IMR-90 (cell line): ENCODE results near the gene NPTX2. TPM values are rescaled to one million over a fixed set of nuclear protein-coding genes. Genes with fewer than 3 reads are reported as not detected.

ENCODE experiments used
- ATAC-seq: fragments of 200-7000 bp; cut with Tn5 transposase; 2 replicates; pipeline ENCODE4 v1.9.1; 2020; ENCODE audit warnings: low read depth, mild to moderate bottlenecking, moderate library complexity
- BruUV-seq: library from RNA; stranded (reverse); fragments of 400-500 nt; replicated peaks from 2 replicates; lab custom pipeline; 2021; lab: Mats Ljungman, UMichigan
- CTCF ChIA-PET: fragments of 300-600 bp; formaldehyde crosslinking; extraction: SDS; loops from one replicate; lab custom pipeline; 2021; ENCODE audit warnings: antibody characterized with exemption; lab: Yijun Ruan, JAX
- POLR2A ChIA-PET: fragments of 300-600 bp; sonication (Branson Sonifier 250); formaldehyde crosslinking; loops from one replicate; lab custom pipeline; 2022; ENCODE audit warnings: antibody characterized with exemption; ENCODE audit not compliant: unreplicated experiment; lab: Charles Lee
- DNase-seq: peaks from one replicate; pipeline ENCODE4 v3.0.0; 2013
- H2AFZ ChIP-seq: replicated peaks from 2 replicates; pipeline ENCODE3; 2013; ENCODE audit warnings: low read length, mild to moderate bottlenecking; ENCODE audit not compliant: poor library complexity
- H2AK5ac ChIP-seq: 2 replicates; pipeline ENCODE4 v1.6.1; 2013; ENCODE audit warnings: low read depth, low read length, inconsistent platforms
- H2AK9ac ChIP-seq: replicated peaks from 2 replicates; pipeline ENCODE3; 2013; ENCODE audit warnings: mild to moderate bottlenecking, low read depth, low read length, moderate library complexity; ENCODE audit not compliant: poor library complexity
- H2BK120ac ChIP-seq: 2 replicates; pipeline ENCODE4 v1.6.1; 2013; ENCODE audit warnings: low read depth, low read length, inconsistent platforms
- H2BK15ac ChIP-seq: 3 replicates; pipeline ENCODE4 v1.6.1; 2013; ENCODE audit warnings: low read depth, low read length, inconsistent platforms
- H2BK20ac ChIP-seq: 2 replicates; pipeline ENCODE4 v1.6.1; 2013; ENCODE audit warnings: low read depth, mild to moderate bottlenecking, inconsistent platforms, low read length, moderate library complexity
- H2BK5ac ChIP-seq: 2 replicates; pipeline ENCODE4 v1.6.1; 2013; ENCODE audit warnings: mild to moderate bottlenecking, low read depth, low read length, inconsistent platforms; ENCODE audit not compliant: poor library complexity, severe bottlenecking
- H3K14ac ChIP-seq: replicated peaks from 2 replicates; pipeline ENCODE4 v1.6.1; 2013; ENCODE audit warnings: low read depth, low read length, inconsistent platforms
- H3K18ac ChIP-seq: 2 replicates; pipeline ENCODE4 v1.6.1; 2013; ENCODE audit warnings: low read depth, low read length, control low read depth
- H3K23ac ChIP-seq: 2 replicates; pipeline ENCODE4 v1.6.1; 2013; ENCODE audit warnings: low read depth, low read length, inconsistent platforms
- H3K27ac ChIP-seq: 2 replicates; pipeline ENCODE4 v1.5.1; 2013; ENCODE audit warnings: mild to moderate bottlenecking, control low read depth, low read length; ENCODE audit not compliant: insufficient read depth
- H3K27me3 ChIP-seq: 2 replicates; pipeline ENCODE4 v1.6.1; 2013; ENCODE audit warnings: low read length; ENCODE audit not compliant: control insufficient read depth, insufficient read depth
- H3K36me3 ChIP-seq: 2 replicates; pipeline ENCODE4 v1.6.1; 2013; ENCODE audit warnings: low read length, mixed read lengths; ENCODE audit not compliant: control insufficient read depth, insufficient read depth
- H3K4ac ChIP-seq: 2 replicates; pipeline ENCODE4 v1.6.1; 2013; ENCODE audit warnings: low read depth, low read length, inconsistent platforms
- H3K4me1 ChIP-seq: 2 replicates; pipeline ENCODE4 v1.6.1; 2013; ENCODE audit warnings: low read length, mixed read lengths; ENCODE audit not compliant: control insufficient read depth, insufficient read depth
- H3K4me2 ChIP-seq: 2 replicates; pipeline ENCODE4 v1.6.1; 2013; ENCODE audit warnings: low read depth, mild to moderate bottlenecking, control low read depth, low read length, moderate library complexity
- H3K4me3 ChIP-seq: 2 replicates; pipeline ENCODE4 v1.5.1; 2013; ENCODE audit warnings: low read depth, mild to moderate bottlenecking, control low read depth, low read length, moderate library complexity; ENCODE audit not compliant: insufficient read depth
- H3K56ac ChIP-seq: 2 replicates; pipeline ENCODE4 v1.6.1; 2013; ENCODE audit warnings: low read length, inconsistent platforms; ENCODE audit not compliant: insufficient read depth; ENCODE audit errors: extremely low read depth
- H3K79me1 ChIP-seq, 2 experiments: 2 replicates each; pipeline ENCODE4 v1.6.1; 2013; ENCODE audit warnings: low read length in 2 of 2, inconsistent platforms in 1 of 2, low read depth in 1 of 2
- H3K9ac ChIP-seq: 2 replicates; pipeline ENCODE4 v1.6.1; 2013; ENCODE audit warnings: low read depth, low read length, control low read depth
- H3K9me1 ChIP-seq: 2 replicates; pipeline ENCODE4 v1.6.1; 2013; ENCODE audit warnings: low read length, inconsistent platforms; ENCODE audit not compliant: insufficient read depth
- H3K9me3 ChIP-seq: 2 replicates; pipeline ENCODE4 v1.6.1; 2013; ENCODE audit warnings: low read length; ENCODE audit not compliant: control insufficient read depth, insufficient read depth
- H4K20me1 ChIP-seq: 2 replicates; pipeline ENCODE4 v1.6.1; 2013; ENCODE audit warnings: low read length, inconsistent platforms; ENCODE audit not compliant: insufficient read depth
- H4K5ac ChIP-seq: 2 replicates; pipeline ENCODE4 v1.6.1; 2013; ENCODE audit warnings: mild to moderate bottlenecking, low read depth, low read length, control low read depth
- H4K8ac ChIP-seq, 2 experiments: 2 replicates each; pipeline ENCODE4 v1.6.1; 2013; ENCODE audit warnings: low read depth in 2 of 2, low read length in 2 of 2, control low read depth in 1 of 2, inconsistent platforms in 1 of 2
- H4K91ac ChIP-seq: 2 replicates; pipeline ENCODE4 v1.6.1; 2013; ENCODE audit warnings: low read depth, low read length, inconsistent platforms; ENCODE audit not compliant: insufficient read depth
- CTCF ChIP-seq: conservative IDR thresholded peaks from 2 replicates; pipeline ENCODE4 v1.5.1; 2012; ENCODE audit warnings: mild to moderate bottlenecking, low read depth, low read length, improper control_type of control experiment
- MXI1 ChIP-seq: IDR thresholded peaks from 2 replicates; pipeline ENCODE4 v1.6.1; 2012; ENCODE audit warnings: low read depth, mild to moderate bottlenecking, low read length, moderate library complexity, borderline replicate concordance
- POLR2A ChIP-seq: IDR thresholded peaks from 2 replicates; pipeline ENCODE4 v1.6.1; 2012; ENCODE audit warnings: mild to moderate bottlenecking, low read depth, low read length
- WGBS, 2 experiments: methylation state at CpG; one replicate each; pipeline versions ENCODE4 v1.1.5 to v1.1.7; 2013; ENCODE audit warnings: missing lambda C conversion rate in 2 of 2; ENCODE audit not compliant: insufficient read length in 1 of 2; ENCODE audit errors: extremely low coverage in 2 of 2; 5-methylcytosine and 5-hydroxymethylcytosine counted together
- dilution Hi-C: fragments of 300-500 bp; cut with HindIII; formaldehyde crosslinking; loops from one replicate; pipeline ENCODE4 v1.14.3; 2018; ENCODE audit warnings: low sequenced_read_pairs; ENCODE audit not compliant: unreplicated experiment
- in situ Hi-C: fragments of 300-500 bp; cut with MboI; formaldehyde crosslinking; loops from 3 replicates; pipeline ENCODE4 v1.14.3; 2019; ENCODE audit warnings: low sequenced_read_pairs, inconsistent platforms, mixed read lengths
- intact Hi-C: fragments of 100-400 bp; cut with micrococcal nuclease; formaldehyde crosslinking; loops from 2 replicates; pipeline ENCODE4 v1.10.0; 2022
- polyA plus RNA-seq, 3 experiments: library from polyadenylated mRNA; depleted of rRNA; stranded (reverse); fragments of >200 nt; gene quantifications; 2 replicates each; pipeline ENCODE4 v1.2.3, GENCODE V29; 2012; ENCODE audit warnings: low replicate concordance in 1 of 3
- total RNA-seq: library from RNA; depleted of rRNA; stranded (reverse); fragments of >200 nt; gene quantifications from 2 replicates; pipeline ENCODE4 v1.2.3, GENCODE V29; 2012

The NPTX2 gene
- total and polyA plus RNA-seq, 2 of the 4 experiments (the other 2 are of a cell fraction), result under 0.01 to 0.03 TPM

- H3K27ac ChIP-seq, result no peak overlapping the region
- dilution Hi-C loops, result no loop called here
- no peak overlapping the region for H2AFZ ChIP-seq
- ATAC-seq (no peak), DNase-seq (no peak)
- H2BK20ac ChIP-seq, result no peak overlapping the region
- no peaks in the 10 kb centered on the region for H3K27me3 ChIP-seq
- no peak overlapping the region for H3K14ac ChIP-seq
- H3K4me1 ChIP-seq, result no peaks in the 10 kb centered on the region
- H4K8ac ChIP-seq, result no peak overlapping the region
- H4K20me1 ChIP-seq, result no peaks in the 10 kb centered on the region
- H4K91ac ChIP-seq, result no peak overlapping the region
- H2BK120ac ChIP-seq, result no peak overlapping the region
- BruUV-seq, result no TSS peak
- no peak overlapping the region for H3K18ac ChIP-seq
- intact Hi-C loops, result no loop called here
- no peak overlapping the region for H3K56ac ChIP-seq
- H3K79me1 ChIP-seq, result no peaks in the 10 kb centered on the region
- H3K9me1 ChIP-seq, result no peaks in the 10 kb centered on the region
- WGBS, 2 experiments, result 31% methylated on average over 2 of the region's 3 CpGs; no CpG with 5 or more reads in 1 of the 2 experiments
- H3K36me3 ChIP-seq, result no peaks in the 10 kb centered on the region
- no peak overlapping the region for H3K23ac ChIP-seq
- no peak overlapping the region for H2AK9ac ChIP-seq
- ChIA-PET POLR2A (no interaction called here), CTCF (no interaction called here)
- no peak overlapping the region for H3K4ac ChIP-seq
- in situ Hi-C loops, result no loop called here
- peaks cover 36% of the 10 kb centered on the region for H3K9me3 ChIP-seq
- no peak overlapping the region for H3K4me2 ChIP-seq
- no peak overlapping the region for H4K5ac ChIP-seq
- no peak overlapping the region for H2BK15ac ChIP-seq
- H3K9ac ChIP-seq, result no peak overlapping the region
- H2BK5ac ChIP-seq, result no peak overlapping the region
- H2AK5ac ChIP-seq, result no peak overlapping the region
- no peak for TF ChIP-seq MXI1
- no peak for TF ChIP-seq CTCF
- no peak for TF ChIP-seq POLR2A
- no peak overlapping the region for H3K4me3 ChIP-seq
These were observed 44.5 kb downstream of the NPTX2 start for GRCh38 chr7:98661607-98662006.
